GM04504 (cell line): Measurements from ENCODE around the gene SUSD6.

Experiments used
- DNase-seq: peaks from one replicate; pipeline ENCODE4 v3.0.0-alpha.2; 2012; ENCODE audit warnings: low read depth

SUSD6 gene, protein sequence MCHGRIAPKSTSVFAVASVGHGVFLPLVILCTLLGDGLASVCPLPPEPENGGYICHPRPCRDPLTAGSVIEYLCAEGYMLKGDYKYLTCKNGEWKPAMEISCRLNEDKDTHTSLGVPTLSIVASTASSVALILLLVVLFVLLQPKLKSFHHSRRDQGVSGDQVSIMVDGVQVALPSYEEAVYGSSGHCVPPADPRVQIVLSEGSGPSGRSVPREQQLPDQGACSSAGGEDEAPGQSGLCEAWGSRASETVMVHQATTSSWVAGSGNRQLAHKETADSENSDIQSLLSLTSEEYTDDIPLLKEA

DNA sequence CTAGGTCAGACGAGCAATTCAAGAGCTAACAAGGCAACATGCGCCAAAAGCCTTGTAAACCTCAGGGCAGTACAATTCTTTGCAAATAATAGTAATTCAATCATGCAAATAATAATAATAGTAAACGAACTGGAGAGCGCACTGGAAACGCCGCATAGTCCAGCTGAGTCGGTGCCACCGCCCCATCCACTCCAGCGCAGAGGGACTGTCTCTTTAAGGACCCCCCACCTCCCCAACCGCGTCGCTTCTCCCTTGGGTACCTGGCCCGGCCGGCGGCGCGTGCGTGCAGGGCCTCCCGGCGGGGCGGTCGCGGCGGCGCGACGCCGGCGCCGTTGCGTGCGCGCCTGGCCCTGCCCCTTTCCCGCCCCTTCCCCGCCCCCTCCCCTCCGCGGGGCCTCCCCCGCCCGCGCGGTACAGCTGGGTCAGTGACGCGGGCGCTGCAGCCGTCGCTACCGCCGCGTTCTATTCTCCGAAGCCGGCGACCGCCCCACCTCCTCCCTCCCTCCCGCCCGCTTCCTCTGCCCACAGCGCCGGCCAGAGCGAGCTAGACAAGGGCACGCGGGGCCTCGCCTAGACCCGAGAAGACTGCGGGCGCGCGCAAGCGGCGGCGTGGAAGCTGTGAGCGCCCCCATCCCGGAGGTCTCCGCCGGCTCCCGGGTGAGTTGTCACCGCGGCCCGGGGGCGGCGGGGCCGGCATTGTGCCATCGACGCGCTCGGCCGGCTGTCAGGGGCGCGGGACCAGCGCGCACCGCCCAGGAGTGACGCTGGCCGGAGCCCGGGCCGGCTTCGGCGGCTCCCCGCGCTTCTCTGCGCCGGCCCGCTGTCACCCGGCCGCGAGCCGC, at the start of gene SUSD6:
Gene SUSD6, plus strand, starts transcription at position 425 of the 842 bp plus-strand sequence. CDS start 46,997 bp downstream, outside the sequence.
- peak; percentile 73 for DNase-seq

DNA sequence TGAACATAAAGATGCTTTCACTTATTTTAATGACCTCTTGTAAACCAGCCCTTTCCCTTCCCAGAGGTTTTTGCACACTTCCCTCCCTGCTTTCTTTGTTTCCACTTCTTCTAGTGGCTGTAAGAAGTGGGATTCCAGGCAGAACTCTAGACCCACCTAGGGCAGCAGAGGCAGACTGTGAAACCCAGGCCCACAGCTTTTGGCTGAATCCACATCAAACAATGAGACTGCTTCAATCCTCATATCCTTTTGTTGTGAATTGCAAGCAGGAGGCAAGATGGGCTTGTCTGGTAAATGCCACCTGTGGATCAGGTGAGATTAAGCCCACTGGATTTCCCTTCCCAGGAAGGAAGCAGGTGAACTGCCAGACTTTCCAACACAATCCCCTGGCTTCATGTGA, 49.5 kb upstream of the SUSD6 start:
- no peak for DNase-seq

DNA sequence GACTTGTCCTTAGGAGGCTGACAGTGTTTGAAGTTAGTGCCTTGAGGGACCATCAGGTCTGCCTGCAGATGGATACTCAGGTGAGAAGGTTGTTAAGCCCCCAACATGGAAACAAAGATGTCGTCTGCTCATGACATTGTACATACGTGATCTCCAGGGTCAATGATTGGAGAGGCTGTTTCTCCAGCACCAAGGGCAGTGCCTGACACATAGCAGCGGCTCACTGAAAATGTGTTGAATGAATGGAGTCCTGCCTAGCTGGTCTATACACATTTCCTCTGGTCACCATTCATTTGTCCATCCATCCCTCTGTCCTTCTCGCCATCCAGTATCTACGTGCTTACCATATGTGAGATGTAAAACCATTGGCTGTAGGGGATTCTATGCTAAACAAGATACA, 43.8 kb upstream of the SUSD6 start:
- no peak for DNase-seq

DNA sequence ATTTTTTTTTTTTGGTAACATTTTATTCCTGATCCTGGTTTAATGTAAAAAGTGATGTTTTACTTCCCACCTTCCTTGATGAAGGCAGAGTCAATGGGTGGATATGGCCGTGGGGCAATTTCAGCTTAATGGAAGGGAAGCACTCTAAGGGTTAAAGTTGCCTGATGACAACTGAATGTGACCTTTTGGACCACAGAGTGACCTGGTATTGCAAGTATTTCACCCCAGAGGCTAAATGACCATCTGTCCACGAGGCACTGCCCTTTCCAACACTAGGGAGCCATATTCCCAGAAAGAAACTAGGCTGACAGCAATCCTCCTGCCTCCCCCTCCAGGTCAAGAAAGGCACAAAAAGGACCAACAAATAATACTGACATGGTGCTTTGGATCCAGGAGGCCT, 41.5 kb upstream of the SUSD6 start:
- no peak for DNase-seq

DNA sequence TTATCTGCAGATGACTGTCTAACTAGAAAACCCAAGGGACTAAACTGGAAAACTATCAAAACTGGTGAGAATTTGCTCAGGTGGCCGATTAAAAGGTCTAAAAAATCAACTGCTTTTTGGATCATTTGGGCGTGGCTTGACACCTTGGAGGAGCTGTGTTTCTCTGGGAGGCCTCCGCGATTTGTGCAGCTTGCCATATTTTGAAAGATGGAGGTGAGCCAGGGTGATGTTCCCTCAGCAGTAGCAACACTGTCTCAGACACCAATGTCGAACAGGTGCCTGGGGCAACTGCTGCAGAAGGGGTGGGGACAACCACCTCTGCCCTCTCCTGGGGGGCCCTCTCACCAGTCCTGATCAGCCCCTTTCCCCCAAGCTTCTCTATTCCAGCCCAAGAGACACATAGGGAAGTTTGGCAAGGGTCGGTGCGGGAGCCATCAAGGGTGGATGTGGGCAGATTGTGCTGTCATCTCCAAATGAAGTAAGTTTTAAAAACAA, 40.5 kb upstream of the SUSD6 start:
- DNase-seq: no peak

DNA sequence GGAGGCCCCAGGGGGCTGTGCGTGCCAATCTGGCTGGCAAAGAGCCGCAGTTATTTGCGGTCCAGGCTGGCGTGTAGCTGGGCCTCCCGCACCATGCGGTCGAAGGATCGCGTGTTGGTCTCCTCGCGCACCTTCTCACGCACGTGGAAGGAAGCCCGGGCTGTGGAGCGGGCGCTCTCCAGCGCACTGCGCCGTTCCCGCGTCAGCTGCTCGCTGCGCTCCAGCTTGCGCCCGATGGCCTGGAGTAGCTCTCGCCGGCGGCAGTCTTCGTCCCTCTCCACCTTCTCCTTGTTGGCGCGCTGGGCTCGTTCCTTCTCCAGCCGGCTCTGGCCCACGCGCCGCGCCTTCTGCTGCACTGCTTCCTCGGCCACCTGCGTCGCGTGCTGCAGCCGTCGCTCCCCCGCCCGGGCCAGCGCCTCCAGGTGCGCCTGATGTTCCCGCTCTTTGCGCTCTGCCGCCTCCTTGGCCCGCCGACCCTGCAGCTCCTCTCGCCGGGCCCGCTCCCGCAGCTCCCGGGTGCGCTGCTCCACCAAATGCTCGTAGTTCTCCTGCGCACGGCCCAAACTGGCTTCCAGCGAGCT, 39.9 kb upstream of the SUSD6 start:
- no peak for DNase-seq

DNA sequence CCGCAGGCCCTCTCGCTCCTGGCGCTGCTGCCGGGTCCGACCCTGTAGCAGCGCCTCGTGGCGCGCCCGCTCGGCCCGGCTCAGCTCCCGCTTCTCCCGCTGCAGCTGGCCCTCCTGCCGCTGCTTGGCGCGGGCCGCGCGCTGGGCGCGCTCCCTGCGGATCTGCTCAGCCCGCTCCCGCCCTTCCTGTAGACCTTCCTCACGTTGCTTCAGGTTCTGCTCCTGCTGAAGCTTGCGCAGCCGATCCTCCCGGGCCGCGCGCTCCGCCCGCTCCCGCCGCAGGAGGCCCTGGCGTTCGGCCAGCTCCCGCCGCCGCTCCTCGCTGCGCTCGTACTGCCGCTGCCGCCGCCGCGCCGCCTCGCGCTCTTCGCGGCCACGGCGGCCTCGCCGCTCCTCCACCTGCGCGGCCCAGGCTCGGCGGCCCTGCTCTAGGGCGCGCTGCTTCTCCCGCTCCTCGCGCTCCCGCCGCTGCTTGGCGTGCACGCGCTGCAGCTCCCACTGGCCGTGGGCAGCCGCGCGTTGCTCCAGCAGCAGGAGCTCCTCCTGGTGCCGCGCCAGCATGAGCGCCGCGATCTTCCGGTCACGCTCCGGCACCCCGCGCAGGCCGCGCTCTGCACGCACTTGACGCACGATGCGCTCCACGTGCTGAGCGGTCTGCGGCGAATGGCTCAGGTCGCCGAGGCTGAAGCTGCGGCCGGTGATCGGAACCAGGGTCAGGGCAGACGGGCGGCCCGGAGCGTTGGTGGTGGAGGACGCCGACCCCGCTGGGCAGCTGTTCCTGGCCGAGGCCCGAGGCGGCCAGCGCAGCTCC, 39.2 kb upstream of the SUSD6 start:
- no peak for DNase-seq

DNA sequence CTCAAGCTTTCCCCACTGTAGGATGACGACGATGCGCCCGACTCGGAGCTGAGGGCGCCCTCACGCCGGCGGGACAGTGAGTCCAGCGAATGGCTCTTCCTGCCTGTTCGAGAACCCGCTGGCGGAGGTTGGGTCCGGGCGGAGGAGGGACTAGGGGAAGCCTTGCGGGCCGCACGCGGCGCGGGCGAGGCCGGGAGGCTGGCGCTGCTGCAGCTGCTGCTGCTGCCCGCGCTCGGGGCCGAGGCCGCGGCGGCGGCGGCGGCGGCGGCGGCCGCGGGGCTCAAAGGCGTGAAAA, 38.6 kb upstream of the SUSD6 start:
- no peak for DNase-seq

DNA sequence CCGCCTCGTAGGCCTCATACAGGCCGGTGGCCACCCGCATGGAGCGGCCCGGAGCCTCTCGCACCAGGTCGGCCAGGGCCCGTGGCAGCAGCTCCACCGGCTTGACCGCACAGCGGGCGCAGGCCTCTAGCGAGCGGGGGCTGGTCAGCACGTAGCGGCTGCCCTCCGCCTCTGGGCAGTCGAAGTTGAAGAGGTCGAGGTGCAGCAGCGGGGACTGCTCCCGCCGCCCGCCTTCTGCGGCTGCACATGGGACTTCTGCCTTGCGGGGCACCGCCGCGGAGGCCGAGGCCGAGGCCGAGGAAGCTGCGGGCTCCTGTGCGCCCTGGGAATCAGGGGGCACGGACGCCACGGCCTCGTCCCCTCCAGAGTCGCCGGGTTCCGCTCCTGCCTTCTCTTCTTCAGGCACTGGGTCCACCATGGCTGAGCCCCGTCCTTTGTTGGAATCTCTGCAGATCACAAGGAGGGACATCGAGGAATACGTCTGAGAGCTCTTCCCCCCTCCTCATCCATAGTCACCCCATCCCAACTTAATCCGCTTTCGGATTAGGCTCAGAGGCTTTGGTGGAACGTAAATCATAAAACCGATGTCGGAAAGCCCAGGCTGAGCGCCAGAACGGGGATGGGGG, 38.1 kb upstream of the SUSD6 start:
- no peak for DNase-seq

DNA sequence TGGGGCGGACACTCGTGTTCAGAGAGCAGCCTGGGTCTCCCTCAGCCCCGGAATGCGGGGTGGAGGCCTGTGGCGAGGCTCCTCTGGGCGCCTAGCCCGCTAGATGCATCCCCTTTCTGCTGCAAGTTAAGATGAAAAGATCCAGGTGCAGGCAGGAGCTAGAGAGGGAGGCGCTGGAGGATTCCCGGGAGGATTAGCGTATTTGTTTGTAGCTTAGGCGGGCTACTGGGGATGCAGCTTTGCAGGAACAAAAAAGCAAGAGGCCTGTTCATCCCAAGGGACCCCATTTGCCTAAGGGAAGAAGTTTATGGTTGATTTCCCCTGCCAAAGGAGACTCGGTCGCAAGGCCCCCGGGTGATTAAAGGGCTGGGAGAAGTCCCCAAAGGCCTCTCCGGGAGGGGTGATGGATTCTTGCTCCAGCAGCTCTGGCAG, 37.5 kb upstream of the SUSD6 start:
- DNase-seq: no peak

DNA sequence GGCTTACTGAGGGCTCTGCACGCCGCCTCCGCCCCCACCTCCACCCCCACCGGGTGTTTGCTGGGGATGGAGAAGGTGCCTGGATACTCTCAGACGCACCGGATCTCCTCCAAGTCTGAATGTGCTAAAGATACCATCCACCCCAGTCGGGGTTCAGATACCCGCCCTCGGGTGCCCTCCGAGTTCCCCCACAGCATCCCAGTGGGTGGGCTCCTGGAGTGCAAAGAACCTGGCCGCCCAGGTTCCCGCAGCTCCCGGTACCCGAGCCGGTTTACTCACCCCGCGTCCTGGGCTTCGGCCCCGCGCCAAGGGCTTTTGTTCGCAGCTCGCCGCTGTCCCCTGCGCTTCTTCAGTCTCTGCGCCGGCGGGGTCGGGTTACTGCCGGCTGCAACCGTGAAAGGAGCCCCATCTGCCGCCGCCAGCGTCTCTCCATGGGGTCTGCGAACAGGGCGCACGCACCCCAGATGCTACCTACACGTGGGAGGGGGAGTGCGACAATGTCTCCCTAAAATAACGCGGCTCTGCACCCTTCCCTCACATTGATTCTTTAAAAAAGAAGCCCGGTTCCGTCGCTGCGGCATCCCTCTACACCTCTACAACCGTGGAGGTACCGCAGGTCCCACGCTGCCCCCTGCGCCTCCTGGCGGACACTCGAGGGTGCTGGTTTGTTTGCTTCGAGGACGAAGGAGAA, 37.0 kb upstream of the SUSD6 start, which contains the start of gene CCDC177:
Gene CCDC177, minus strand, starts transcription at position 609 of the 691 bp plus-strand sequence. CDS start 1,249 bp downstream, outside the sequence.
- DNase-seq: no peak

DNA sequence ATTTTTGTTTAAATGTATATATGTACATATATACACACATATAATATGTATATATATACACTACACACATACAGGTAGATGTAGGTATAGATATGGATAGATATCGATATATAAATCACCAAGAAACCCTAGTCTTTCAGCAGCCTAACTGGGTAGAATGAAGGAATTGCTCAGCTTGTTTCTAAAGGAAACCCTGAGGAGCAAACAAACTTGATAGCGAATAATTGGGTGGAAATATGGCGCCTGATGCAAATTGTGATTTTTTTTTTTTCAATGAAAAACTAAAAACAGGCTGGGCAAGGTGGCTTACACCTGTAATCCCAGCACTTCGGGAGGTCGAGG, 36.5 kb upstream of the SUSD6 start:
- no peak for DNase-seq

DNA sequence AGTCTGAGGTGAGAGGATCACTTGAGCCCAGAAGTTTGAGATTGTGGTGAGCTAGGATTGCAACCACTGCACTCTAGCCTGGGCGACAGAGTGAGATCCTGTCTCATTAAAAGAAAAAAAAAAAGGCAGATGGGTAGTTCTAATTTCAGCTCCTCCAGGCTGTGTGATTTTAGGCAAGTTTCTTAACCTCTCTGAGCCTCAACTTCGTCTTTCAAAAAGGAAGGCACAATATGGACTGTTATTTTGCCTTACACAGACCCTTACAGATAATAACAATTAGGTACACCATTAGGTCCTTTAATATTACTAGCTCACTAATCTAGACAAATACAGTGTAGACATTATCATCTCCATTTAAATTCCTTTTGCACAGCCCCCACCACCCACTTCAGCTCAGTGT, 31.9 kb upstream of the SUSD6 start:
- no peak for DNase-seq

DNA sequence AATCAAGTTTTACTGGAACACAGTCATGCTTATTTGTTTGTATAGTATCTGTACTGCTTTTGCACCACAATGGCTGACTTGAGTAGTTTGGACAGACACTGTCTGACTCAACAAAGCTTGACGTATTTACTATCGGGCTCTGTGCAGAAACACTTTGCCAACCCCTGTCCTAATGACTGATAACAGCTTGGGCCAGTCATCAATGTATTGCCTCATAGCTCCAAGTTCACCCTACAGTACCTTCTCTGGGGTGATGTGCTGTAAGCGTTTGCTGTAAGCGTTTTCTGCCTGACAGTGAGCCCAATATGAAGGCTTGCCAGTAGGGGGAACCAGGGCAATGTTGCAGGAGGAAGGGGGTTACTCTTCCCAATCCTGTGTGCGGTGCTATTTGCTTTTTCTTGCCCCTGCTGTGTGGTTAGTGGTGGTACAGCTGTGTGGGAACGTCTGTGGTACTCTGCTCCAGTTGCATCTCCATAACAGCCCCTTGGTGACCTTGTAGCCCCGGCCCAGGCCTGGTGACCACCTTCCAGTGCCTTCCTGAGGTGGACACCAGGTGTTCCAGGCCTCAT, 31.3 kb upstream of the SUSD6 start:
- DNase-seq: peak; percentile 51

DNA sequence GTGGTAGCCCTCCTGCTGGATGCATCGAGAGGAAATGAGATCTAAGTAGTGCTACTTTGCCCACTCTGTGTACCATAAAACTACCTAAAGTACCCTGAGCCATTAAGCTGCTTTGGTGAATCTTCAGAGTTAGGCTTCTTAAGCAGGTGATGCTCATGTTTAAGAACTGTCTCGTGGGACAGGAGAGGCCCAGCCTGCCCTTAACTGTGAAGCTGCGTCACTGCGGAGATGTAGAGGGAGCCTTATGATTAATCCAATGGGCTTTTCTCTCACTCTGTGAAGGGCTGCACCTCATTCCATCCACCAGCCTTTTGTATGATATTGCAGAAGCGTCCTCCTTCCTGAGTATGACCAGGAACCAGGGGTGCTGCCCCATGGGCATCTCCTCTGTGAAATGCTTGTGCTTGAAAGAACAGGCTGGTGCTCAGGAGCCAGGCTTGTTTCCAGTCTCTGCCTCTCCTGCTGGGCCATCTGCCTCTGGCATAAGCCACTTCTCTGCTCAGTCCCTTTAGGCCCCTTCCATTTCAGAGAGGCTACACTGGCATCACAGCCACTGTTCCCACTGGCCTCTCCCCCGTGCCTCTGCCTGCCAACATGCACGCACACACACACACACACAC, 30.0 kb upstream of the SUSD6 start:
- DNase-seq: no peak

DNA sequence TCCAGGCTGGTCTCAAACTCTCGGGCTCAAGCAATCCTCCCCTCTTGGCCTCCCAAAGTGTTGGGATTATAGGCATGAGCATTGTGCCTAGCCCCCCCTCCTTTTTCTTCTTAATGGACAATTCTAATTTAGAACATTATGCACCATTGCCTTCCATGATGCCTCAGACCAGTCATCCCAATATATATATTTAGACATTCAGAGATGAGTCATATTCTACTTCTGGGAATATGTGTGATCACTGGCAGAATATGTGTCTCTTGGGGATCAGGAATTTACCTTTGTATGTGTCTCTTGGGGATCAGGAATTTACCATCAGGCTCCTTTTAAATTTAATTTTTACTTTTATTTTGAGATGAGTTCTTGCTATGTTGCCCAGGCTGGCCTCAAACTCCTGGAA, 29.2 kb upstream of the SUSD6 start:
- DNase-seq: no peak

DNA sequence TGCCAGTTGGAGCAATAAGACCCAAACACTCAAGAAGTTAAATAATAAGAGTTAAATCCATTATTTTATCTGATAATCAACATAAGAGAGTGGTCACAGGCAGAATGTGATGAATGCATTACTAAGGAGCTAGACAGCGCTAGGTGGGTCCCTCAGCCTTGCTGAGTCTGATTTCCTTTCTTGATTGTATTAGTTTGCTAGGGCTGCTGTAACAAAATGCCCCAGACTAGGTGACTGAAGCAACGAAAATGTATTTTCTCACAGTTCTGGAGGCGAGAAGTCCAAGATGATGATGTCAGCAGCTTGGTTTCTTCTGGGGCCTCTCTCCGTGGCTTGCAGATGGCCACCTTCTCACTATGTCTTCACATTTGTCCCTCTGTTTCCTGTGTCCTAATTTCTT, 28.6 kb upstream of the SUSD6 start:
- DNase-seq: no peak

DNA sequence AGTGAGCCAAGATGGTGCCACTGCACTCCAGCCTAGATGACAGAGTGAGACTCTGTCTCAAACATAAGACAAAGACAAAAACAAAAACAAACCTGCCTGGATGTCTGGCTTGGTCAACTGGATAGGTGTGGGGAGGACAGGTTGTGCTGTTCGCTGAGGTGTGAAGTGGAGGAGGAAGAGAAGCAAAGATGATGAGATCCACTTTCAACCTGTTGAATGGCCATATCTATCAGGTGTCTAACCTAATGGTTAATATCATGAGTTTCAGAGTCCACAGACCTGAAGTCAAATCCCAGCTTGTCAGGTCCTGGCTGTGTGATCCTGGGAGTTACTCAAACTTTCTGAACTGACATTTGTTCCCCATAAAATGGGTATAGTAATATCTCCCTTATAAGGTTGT, 27.0 kb upstream of the SUSD6 start:
- no peak for DNase-seq

DNA sequence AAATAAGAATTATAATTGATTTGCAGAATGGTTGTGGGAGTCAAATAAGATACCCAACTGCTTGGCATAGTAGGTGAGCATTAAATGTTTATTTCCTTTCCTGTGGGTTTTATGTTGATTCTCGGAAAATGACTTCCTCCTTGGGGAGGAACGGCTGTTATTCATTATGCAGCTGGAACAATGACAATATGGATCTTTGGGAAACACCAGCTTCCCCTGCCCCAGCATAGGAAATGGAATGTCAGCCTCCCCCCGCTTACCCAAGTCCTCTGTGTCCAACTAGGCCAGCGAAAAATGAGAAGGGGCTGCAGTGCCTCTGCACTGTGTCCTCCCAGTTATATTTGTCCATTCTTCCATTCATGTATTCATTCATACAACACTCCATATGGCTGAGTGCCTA, 25.0 kb upstream of the SUSD6 start:
- DNase-seq: no peak

DNA sequence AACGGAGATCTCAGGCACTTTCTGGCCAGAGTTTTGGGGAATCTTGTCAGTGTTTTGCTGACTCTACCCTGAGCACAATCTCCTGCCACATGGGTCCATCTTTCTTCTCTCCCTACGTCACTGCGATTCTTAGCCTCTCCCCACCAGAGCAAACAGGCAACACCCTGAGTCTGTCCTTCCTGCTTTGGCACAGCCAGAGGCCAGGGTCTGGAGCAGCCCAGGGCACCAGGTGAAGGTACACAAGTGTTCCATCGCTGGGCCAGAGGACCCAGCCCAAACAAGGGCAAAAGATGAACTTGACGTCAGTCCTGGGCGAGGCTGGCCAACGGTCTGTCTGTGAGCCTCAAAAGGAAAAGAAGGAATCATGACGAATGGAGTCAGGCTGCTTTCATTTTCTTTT, 24.0 kb upstream of the SUSD6 start:
- DNase-seq: no peak
